Right atrium auricular region (tissue), 2 donors: ENCODE data around the gene ANKFY1. TPM values are rescaled to one million over a fixed set of nuclear protein-coding genes. Genes with fewer than 3 reads are reported as not detected.

Experiments used
- DNase-seq: peaks from one replicate; pipeline ENCODE4 v3.0.0-alpha.2; 2019; ENCODE audit warnings: low spot score
- H3K27ac ChIP-seq, 2 donors: fragments of 200-600 bp; sonication (generic); 1 replicate in 1 of 2; 2 replicates in 1 of 2; pipeline ENCODE4 v1.5.1; 2016 to 2019
- H3K27me3 ChIP-seq, 2 donors: fragments of 200-600 bp; sonication (generic); one replicate each; pipeline versions ENCODE4 v1.5.1 to v1.6.0; 2017 to 2019
- H3K36me3 ChIP-seq: fragments of 200-600 bp; sonication (generic); one replicate; pipeline ENCODE4 v1.5.1; 2016
- H3K4me1 ChIP-seq, 2 donors: fragments of 200-600 bp; sonication (generic); one replicate each; pipeline versions ENCODE4 v1.5.1 to v1.6.0; 2017 to 2019
- H3K4me3 ChIP-seq, 2 donors: fragments of 200-600 bp; sonication (generic); 1 replicate in 1 of 2; 2 replicates in 1 of 2; pipeline ENCODE4 v1.5.1; 2017 to 2019; ENCODE audit warnings: mild to moderate bottlenecking in 1 of 2, moderate library complexity in 1 of 2
- H3K9me3 ChIP-seq, 2 donors: fragments of 200-600 bp; sonication (generic); one replicate each; pipeline ENCODE4 v1.5.1; 2019
- CTCF ChIP-seq, 2 donors: fragments of 200-600 bp; sonication (generic); IDR thresholded peaks; one replicate each; pipeline ENCODE4 v1.5.1; 2019; ENCODE audit warnings: antibody characterized with exemption in 2 of 2
- total RNA-seq, 2 donors: library from RNA; depleted of rRNA; stranded (reverse); fragments of >200 nt; gene quantifications; one replicate each; pipeline ENCODE4 v1.1.0, GENCODE V29; 2016

Gene ANKFY1
- total RNA-seq, 2 donors from 2014 or later = 13.9 to 16.7 TPM

GRCh38 chr17:4206962-4207361 lies 56.8 kb downstream of the ANKFY1 start:
- TF ChIP-seq CTCF (IDR thresholded peaks at IDR 0.05) = no peak
- Histone ChIP-seq H3K4me3 (no peak overlapping the region), H3K4me1 (peaks cover 0 to 17% of the 10 kb centered on the region in 2 donors), H3K9me3 (no peaks in the 10 kb centered on the region), H3K27me3 (no peaks in the 10 kb centered on the region), H3K27ac (no peak overlapping the region), H3K36me3 (peaks cover 43% of the 10 kb centered on the region)
- DNase-seq = no peak

- peaks cover 0 to 17% of the 10 kb centered on the region in 2 donors for H3K4me1 ChIP-seq
- no peak overlapping the region for H3K4me3 ChIP-seq
- no peaks in the 10 kb centered on the region for H3K27me3 ChIP-seq
- no peaks in the 10 kb centered on the region for H3K9me3 ChIP-seq
- no peak for DNase-seq
- no peak for TF ChIP-seq CTCF (IDR thresholded peaks at IDR 0.05)
- H3K36me3 ChIP-seq = peaks cover 43% of the 10 kb centered on the region
- no peak overlapping the region for H3K27ac ChIP-seq
Measured at GRCh38 chr17:4205917-4206316, 57.9 kb downstream of the ANKFY1 start.

- Histone ChIP-seq H3K27me3 (no peaks in the 10 kb centered on the region), H3K4me1 (peaks cover 0 to 17% of the 10 kb centered on the region in 2 donors), H3K27ac (peak overlapping the region; percentile 41 to 46), H3K4me3 (no peak overlapping the region), H3K36me3 (peaks cover 42% of the 10 kb centered on the region), H3K9me3 (no peaks in the 10 kb centered on the region)
- no peak for TF ChIP-seq CTCF (IDR thresholded peaks at IDR 0.05)
- DNase-seq = peak; percentile 75
Measured at GRCh38 chr17:4204710-4205173, 59.0 kb downstream of the ANKFY1 start.

GRCh38 chr17:4204190-4204589 lies 59.6 kb downstream of the ANKFY1 start:
- H3K4me3 ChIP-seq = no peak overlapping the region
- peaks cover 0 to 17% of the 10 kb centered on the region in 2 donors for H3K4me1 ChIP-seq
- H3K36me3 ChIP-seq = peaks cover 36% of the 10 kb centered on the region
- no peaks in the 10 kb centered on the region for H3K9me3 ChIP-seq
- H3K27me3 ChIP-seq = no peaks in the 10 kb centered on the region
- H3K27ac ChIP-seq = peak overlapping the region; percentile 34 to 50
- DNase-seq = no peak
- no peak for TF ChIP-seq CTCF (IDR thresholded peaks at IDR 0.05)

GRCh38 chr17:4201226-4201625 lies 62.6 kb downstream of the ANKFY1 start:
- Histone ChIP-seq H3K9me3 (no peaks in the 10 kb centered on the region), H3K27ac (no peak overlapping the region), H3K27me3 (no peaks in the 10 kb centered on the region), H3K4me3 (no peak overlapping the region), H3K4me1 (peaks cover 0 to 17% of the 10 kb centered on the region in 2 donors), H3K36me3 (peaks cover 23% of the 10 kb centered on the region)
- DNase-seq = no peak
- TF ChIP-seq CTCF (IDR thresholded peaks at IDR 0.05) = no peak

- Histone ChIP-seq H3K36me3 (peaks cover 25% of the 10 kb centered on the region), H3K4me1 (peaks cover 0 to 12% of the 10 kb centered on the region in 2 donors), H3K9me3 (no peaks in the 10 kb centered on the region), H3K27ac (no peak overlapping the region), H3K4me3 (no peak overlapping the region), H3K27me3 (no peaks in the 10 kb centered on the region)
- peak; percentile 64 to 77 for TF ChIP-seq CTCF (IDR thresholded peaks at IDR 0.05)
- DNase-seq = no peak
Measured at GRCh38 chr17:4199818-4200402, 63.9 kb downstream of the ANKFY1 start.
